Omental fat pad (tissue), 4 donors: ENCODE results near the gene SIPA1L3. TPM values are rescaled to one million over a fixed set of nuclear protein-coding genes. Genes with fewer than 3 reads are reported as not detected.

ENCODE experiments used
- ATAC-seq: fragments of 150-250 bp; one replicate; pipeline ENCODE4 v1.9.1; 2016; ENCODE audit warnings: mild to moderate bottlenecking, moderate library complexity; ENCODE audit not compliant: low FRiP score
- DNase-seq: peaks from one replicate; pipeline ENCODE4 v3.0.0-alpha.2; 2019; ENCODE audit warnings: low spot score
- CTCF ChIP-seq, 3 donors: fragments of 450-650 bp; IDR thresholded peaks; one replicate each; pipeline ENCODE4 v1.5.1; 2016 to 2017; ENCODE audit warnings: antibody characterized with exemption in 3 of 3, mild to moderate bottlenecking in 3 of 3, moderate library complexity in 2 of 3
- total RNA-seq, 4 donors: library from RNA; depleted of rRNA; stranded (reverse); fragments of >200 nt; gene quantifications; one replicate each; pipeline ENCODE4 v1.1.0, GENCODE V29; 2016

SIPA1L3 gene
- total RNA-seq, 4 donors from 2014 or later: 8.9 to 14.7 (median 12.0) TPM

DNA sequence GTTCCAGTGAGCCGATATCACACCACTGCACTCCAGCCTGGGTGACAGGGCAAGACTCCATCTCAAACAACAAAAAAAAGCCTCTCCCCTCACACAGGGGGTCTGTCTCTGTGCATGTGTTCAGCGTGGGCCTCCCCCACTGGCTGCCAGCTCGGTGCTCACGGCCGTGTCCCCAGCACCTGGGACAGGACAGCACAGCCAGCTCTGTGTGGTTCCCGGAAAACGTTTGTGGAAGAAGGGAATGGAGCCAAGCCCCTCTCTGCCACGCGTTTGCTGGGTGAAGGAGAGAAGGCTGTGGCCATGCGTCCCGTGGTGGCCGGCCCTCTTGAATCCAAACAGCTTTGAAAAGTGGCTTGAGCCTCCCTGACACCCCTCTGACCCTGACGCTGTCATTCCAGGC lies 284.7 kb downstream of the SIPA1L3 start:
- DNase-seq (no peak), ATAC-seq (no peak)
- TF ChIP-seq CTCF (IDR thresholded peaks at IDR 0.05): no peak

- TF ChIP-seq CTCF (IDR thresholded peaks at IDR 0.05): no peak
- DNase-seq: no peak
- ATAC-seq: no peak
Observed at GRCh38 chr19:38193445-38193844, 286.4 kb downstream of the SIPA1L3 start.

DNA sequence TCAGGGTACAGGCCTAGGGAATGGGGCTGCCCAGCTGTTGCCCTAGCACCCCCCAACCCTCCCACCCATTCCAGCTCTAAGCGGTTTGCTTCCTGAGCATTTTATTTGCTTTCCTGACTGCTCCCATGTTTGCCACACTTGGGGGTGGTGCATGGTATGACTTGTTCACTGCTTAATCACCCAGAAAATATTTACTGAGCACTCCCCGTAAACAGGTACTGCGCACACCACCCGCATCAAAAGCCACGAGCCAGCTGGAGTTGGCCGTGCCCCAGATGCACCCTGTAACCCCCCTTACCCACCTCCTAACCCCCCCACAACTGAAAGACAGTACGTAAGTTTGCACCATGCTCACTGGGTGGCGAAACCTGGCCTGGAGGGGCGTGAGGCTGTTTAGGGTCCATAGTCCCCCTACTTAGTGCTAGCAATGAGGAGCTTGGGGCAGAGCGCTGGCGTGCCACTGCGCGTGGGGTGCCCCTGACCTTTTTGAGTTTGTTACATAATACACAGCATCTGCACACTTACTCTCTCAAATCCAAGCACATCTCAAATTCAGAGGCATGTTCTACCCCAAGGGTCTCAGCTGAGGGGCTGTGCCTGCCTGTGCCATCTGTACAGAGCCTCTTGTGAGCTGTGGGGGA lies 287.2 kb downstream of the SIPA1L3 start:
- no peak for DNase-seq
- ATAC-seq: no peak
- no peak for TF ChIP-seq CTCF (IDR thresholded peaks at IDR 0.05)

DNA sequence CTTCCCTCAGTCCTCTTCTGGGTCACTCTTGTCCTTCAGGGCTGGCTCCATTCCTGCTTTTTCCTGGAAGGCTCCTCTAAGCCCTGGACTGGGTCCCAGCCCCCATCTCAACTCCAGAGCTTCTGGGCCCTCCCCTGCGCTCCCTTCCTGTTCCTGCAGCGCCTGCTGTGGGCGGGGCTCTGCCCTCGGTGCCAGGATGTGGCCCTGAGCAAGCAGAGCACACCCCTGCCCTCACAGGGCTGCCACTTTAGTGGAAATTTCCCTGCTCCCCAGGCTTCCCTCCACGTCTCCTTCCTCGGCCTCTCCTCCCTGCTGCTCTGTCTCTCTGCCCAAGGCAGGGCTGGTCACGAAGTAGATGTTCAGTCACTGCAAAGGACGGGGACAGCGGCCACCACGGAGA lies 288.2 kb downstream of the SIPA1L3 start:
- ATAC-seq (no peak), DNase-seq (no peak)
- no peak for TF ChIP-seq CTCF (IDR thresholded peaks at IDR 0.05)

DNA sequence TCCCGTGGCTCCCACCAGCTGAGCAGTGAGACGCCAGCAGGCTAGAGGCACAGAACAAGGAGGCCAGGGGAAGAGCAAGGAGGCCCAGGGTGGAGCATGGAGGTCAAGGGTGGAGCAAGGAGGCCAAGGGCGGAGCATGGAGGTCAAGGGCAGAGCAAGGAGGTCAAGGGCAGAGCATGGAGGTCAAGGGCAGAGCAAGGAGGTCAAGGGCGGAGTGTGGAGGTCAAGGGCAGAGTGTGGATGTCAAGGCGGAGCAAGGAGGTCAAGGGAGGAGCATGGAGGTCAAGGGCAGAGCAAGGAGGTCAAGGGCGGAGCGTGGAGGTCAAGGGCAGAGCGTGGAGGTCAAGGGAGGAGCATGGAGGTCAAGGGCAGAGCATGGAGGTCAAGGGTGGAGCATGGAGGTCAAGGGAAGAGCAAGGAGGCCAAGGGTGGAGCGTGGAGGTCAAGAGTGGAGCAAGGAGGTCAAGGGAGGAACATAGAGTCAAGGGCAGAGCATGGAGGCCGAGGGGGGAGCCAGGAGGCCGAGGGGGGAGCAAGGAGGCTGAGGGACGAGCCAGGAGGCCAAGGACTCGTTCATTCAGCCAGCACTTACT lies 289.3 kb downstream of the SIPA1L3 start:
- no peak for DNase-seq
- no peak for ATAC-seq
- no peak for TF ChIP-seq CTCF (IDR thresholded peaks at IDR 0.05)

- ATAC-seq (peak; percentile 6), DNase-seq (no peak)
- no peak for TF ChIP-seq CTCF (IDR thresholded peaks at IDR 0.05)
Observed at GRCh38 chr19:38196948-38197656, 290.1 kb downstream of the SIPA1L3 start.
